Liver (tissue), 9 donors: Measurements from ENCODE around the gene MOGAT3. TPM values are rescaled to one million over a fixed set of nuclear protein-coding genes. Genes with fewer than 3 reads are reported as not detected.

Experiments used
- DNase-seq: peaks from one replicate; pipeline ENCODE4 v3.0.0-alpha.2; 2017; ENCODE audit warnings: low spot score
- H3K27ac ChIP-seq, 2 donors: one replicate each; pipeline ENCODE4 v1.7.0; 2013; ENCODE audit warnings: inconsistent platforms in 2 of 2, low read length in 2 of 2, control low read depth in 1 of 2, low read depth in 1 of 2, mild to moderate bottlenecking in 1 of 2
- H3K27me3 ChIP-seq, 4 donors: one replicate each; pipeline versions ENCODE4 v1.6.1 to v1.7.0; 2013; ENCODE audit warnings: low read length in 3 of 4, inconsistent platforms in 1 of 4, mild to moderate bottlenecking in 1 of 4, moderate library complexity in 1 of 4; ENCODE audit not compliant: control insufficient read depth in 4 of 4, insufficient read depth in 4 of 4
- H3K36me3 ChIP-seq, 4 donors: one replicate each; pipeline versions ENCODE4 v1.6.1 to v1.7.0; 2013; ENCODE audit warnings: low read length in 3 of 4, mild to moderate bottlenecking in 3 of 4, low read depth in 1 of 4, moderate library complexity in 1 of 4; ENCODE audit not compliant: control insufficient read depth in 4 of 4, insufficient read depth in 3 of 4
- H3K4me1 ChIP-seq, 4 donors: one replicate each; pipeline versions ENCODE4 v1.6.1 to v1.7.0; 2013; ENCODE audit warnings: low read length in 3 of 4, mild to moderate bottlenecking in 3 of 4, moderate library complexity in 1 of 4; ENCODE audit not compliant: control insufficient read depth in 4 of 4, insufficient read depth in 4 of 4
- H3K4me3 ChIP-seq, 3 donors: one replicate each; pipeline versions ENCODE4 v1.6.1 to v1.7.0; 2013; ENCODE audit warnings: low read length in 3 of 3, control low read depth in 1 of 3, low read depth in 1 of 3, mild to moderate bottlenecking in 1 of 3
- H3K9ac ChIP-seq, 2 donors: one replicate each; pipeline ENCODE4 v1.7.0; 2013; ENCODE audit warnings: low read length in 2 of 2, mild to moderate bottlenecking in 2 of 2, moderate library complexity in 2 of 2, control low read depth in 1 of 2, low read depth in 1 of 2
- H3K9me3 ChIP-seq, 4 donors: one replicate each; pipeline versions ENCODE4 v1.6.1 to v1.7.0; 2013; ENCODE audit warnings: low read length in 3 of 4; ENCODE audit not compliant: control insufficient read depth in 4 of 4
- EGR1 ChIP-seq, 2 donors: IDR thresholded peaks; 2 replicates each; pipeline ENCODE4 v1.6.1; 2016 to 2018; ENCODE audit warnings: antibody characterized with exemption in 2 of 2, low read depth in 2 of 2
- FOXA1 ChIP-seq: IDR thresholded peaks from 2 replicates; pipeline ENCODE4 v1.6.1; 2016; ENCODE audit warnings: antibody characterized with exemption
- FOXA2 ChIP-seq: IDR thresholded peaks from 2 replicates; pipeline ENCODE4 v1.6.1; 2016; ENCODE audit warnings: antibody characterized with exemption
- GABPA ChIP-seq, 2 donors: IDR thresholded peaks in 1 of 2; conservative IDR thresholded peaks in 1 of 2; 2 replicates each; pipeline ENCODE4 v1.6.1; 2016; ENCODE audit warnings: antibody characterized with exemption in 2 of 2, mild to moderate bottlenecking in 1 of 2, moderate library complexity in 1 of 2
- HNF4A ChIP-seq, 2 donors: conservative IDR thresholded peaks; 2 replicates each; pipeline ENCODE4 v1.6.1; 2016; ENCODE audit warnings: antibody characterized with exemption in 2 of 2, mild to moderate bottlenecking in 2 of 2
- NR2F2 ChIP-seq: IDR thresholded peaks from 2 replicates; pipeline ENCODE4 v1.6.1; 2016; ENCODE audit warnings: antibody characterized with exemption
- RAD21 ChIP-seq, 2 donors: IDR thresholded peaks; 2 replicates each; pipeline ENCODE4 v1.6.1; 2016; ENCODE audit warnings: antibody characterized with exemption in 2 of 2, mild to moderate bottlenecking in 2 of 2
- TAF1 ChIP-seq: conservative IDR thresholded peaks from 2 replicates; pipeline ENCODE4 v1.6.1; 2016; ENCODE audit warnings: antibody characterized with exemption, mild to moderate bottlenecking
- WGBS: extraction: QIAGEN DNeasy Blood & Tissue Kit; methylation state at CpG from one replicate; pipeline ENCODE4 v1.1.7; 2013; 5-methylcytosine and 5-hydroxymethylcytosine counted together
- polyA plus RNA-seq, 2 donors: library from polyadenylated mRNA; stranded (reverse) in 1 of 2; unstranded in 1 of 2; fragments of 200-250 nt in 1 of 2; fragments of >200 nt in 1 of 2; fragmentation: Nextera tagmentation in 1 of 2; extraction: Ambion mirVana in 1 of 2; gene quantifications; one replicate each; pipeline versions ENCODE4 v1.2.1 to v1.2.3, GENCODE V29; 2013 to 2015
- total RNA-seq, 2 donors: library from RNA; depleted of rRNA; stranded (reverse); fragments of >200 nt; gene quantifications; one replicate each; pipeline ENCODE4 v1.2.3, GENCODE V29; 2014
- TF ChIP-seq, protein P1 (sequence below): IDR thresholded peaks from 2 replicates; pipeline ENCODE4 v1.6.1; 2016; ENCODE audit warnings: antibody characterized with exemption
- TF ChIP-seq, protein P2 (sequence below): IDR thresholded peaks from 2 replicates; pipeline ENCODE4 v1.6.1; 2016; ENCODE audit warnings: antibody characterized with exemption
- TF ChIP-seq, protein P3 (sequence below): IDR thresholded peaks from 2 replicates; pipeline ENCODE4 v1.6.1; 2016; ENCODE audit warnings: antibody characterized with exemption
- donor health status: healthy.
- donor health status: healthy.
- donor health status: healthy.
- donor health status: healthy.
- donor health status: healthy.

MOGAT3 gene
- total and polyA plus RNA-seq, 4 donors, result 1.8 to 7.9 (median 3.7) TPM

DNA sequence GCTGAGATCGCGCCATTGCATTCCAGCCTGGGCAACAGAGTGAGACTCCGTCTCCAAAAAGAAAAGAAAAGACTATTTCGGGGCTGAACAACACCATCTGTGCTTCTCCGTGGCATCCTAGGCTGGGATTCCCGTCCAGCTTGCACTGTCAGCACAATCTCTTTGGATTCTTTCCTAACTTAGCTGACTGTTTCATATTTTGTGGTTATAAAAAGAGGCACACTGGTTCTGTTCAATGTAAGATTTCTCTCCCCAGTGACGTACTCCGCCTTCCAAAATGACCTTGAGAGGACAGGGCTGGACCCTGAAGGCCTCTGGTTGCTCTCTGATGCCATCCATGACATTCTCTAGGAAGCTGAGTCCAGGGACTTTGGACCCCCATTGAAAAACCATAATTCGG is 25.9 kb upstream of the MOGAT3 start:
- no peak overlapping the region for H3K9ac ChIP-seq
- no peak for DNase-seq
- H3K4me3 ChIP-seq, result no peak overlapping the region
- no peaks in the 10 kb centered on the region for H3K9me3 ChIP-seq
- peaks cover 7 to 22% (median 13%) of the 10 kb centered on the region in 4 donors for H3K4me1 ChIP-seq
- 79% methylated on average over 9 of the region's 9 CpGs for WGBS
- TF ChIP-seq, protein P1, sequence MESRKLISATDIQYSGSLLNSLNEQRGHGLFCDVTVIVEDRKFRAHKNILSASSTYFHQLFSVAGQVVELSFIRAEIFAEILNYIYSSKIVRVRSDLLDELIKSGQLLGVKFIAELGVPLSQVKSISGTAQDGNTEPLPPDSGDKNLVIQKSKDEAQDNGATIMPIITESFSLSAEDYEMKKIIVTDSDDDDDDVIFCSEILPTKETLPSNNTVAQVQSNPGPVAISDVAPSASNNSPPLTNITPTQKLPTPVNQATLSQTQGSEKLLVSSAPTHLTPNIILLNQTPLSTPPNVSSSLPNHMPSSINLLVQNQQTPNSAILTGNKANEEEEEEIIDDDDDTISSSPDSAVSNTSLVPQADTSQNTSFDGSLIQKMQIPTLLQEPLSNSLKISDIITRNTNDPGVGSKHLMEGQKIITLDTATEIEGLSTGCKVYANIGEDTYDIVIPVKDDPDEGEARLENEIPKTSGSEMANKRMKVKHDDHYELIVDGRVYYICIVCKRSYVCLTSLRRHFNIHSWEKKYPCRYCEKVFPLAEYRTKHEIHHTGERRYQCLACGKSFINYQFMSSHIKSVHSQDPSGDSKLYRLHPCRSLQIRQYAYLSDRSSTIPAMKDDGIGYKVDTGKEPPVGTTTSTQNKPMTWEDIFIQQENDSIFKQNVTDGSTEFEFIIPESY, result no peak
- TF ChIP-seq FOXA2 (no peak), RAD21 (IDR thresholded peaks at IDR 0.05) (no peak), GABPA (IDR thresholded peaks at IDR 0.05 in 1 of 2, conservative IDR thresholded peaks at IDR 0.05 in 1 of 2) (no peak)
- no peak overlapping the region for H3K27ac ChIP-seq
- no peaks in the 10 kb centered on the region for H3K27me3 ChIP-seq
- H3K36me3 ChIP-seq, result peaks cover 17 to 35% (median 24%) of the 10 kb centered on the region in 4 donors

DNA sequence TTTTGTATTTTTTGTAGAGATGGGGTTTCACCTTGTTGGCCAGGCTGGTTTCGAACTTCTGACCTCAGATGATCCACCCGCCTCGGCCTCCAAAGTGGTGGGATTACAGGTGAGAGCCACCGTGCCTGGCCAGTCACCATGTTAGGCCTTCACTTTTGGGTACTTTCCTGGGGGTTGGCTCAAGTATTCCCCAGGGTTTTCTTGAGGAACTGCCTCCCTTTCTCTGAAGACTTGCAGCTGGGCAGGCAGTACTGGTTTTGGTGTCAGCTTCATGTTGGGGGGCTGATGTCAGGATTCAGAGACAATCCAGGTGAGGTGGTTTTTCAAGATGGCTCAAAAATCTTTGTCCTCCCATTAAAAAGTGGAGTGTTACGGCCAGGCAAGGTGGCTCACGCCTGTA is 24.8 kb upstream of the MOGAT3 start:
- Histone ChIP-seq H3K9ac (no peak overlapping the region), H3K36me3 (peaks cover 19 to 35% (median 24%) of the 10 kb centered on the region in 4 donors), H3K27ac (no peak overlapping the region), H3K4me3 (no peak overlapping the region), H3K27me3 (no peaks in the 10 kb centered on the region), H3K4me1 (peaks cover 7 to 21% (median 10%) of the 10 kb centered on the region in 4 donors), H3K9me3 (no peaks in the 10 kb centered on the region)
- 98% methylated on average over 6 of the region's 6 CpGs for WGBS
- TF ChIP-seq, protein P2, sequence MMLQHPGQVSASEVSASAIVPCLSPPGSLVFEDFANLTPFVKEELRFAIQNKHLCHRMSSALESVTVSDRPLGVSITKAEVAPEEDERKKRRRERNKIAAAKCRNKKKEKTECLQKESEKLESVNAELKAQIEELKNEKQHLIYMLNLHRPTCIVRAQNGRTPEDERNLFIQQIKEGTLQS, result no peak
- no peak for DNase-seq

DNA sequence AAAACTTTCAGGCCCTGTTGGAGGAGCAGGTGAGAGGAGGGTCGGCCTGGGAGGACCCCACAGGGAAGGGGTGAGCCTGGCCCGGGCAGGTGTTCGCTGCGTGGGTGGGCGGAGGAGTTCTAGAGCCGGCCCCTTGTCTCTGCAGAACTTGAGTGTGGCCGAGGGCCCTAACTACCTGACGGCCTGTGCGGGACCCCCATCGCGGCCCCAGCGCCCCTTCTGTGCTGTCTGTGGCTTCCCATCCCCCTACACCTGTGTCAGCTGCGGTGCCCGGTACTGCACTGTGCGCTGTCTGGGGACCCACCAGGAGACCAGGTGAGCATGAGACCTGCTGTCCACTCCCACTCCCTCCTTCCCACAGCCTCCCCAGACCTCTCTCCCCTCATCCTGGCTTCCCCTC is 22.7 kb upstream of the MOGAT3 start:
- H3K4me3 ChIP-seq, result no peak overlapping the region
- DNase-seq, result no peak
- H3K9me3 ChIP-seq, result no peaks in the 10 kb centered on the region
- H3K4me1 ChIP-seq, result peaks cover 14 to 25% (median 21%) of the 10 kb centered on the region in 4 donors
- TF ChIP-seq, protein P1, result no peak
- 97% methylated on average over 15 of the region's 15 CpGs for WGBS
- H3K27me3 ChIP-seq, result no peaks in the 10 kb centered on the region
- peaks cover 19 to 35% (median 24%) of the 10 kb centered on the region in 4 donors for H3K36me3 ChIP-seq
- H3K27ac ChIP-seq, result no peak overlapping the region
- no peak overlapping the region for H3K9ac ChIP-seq

DNA sequence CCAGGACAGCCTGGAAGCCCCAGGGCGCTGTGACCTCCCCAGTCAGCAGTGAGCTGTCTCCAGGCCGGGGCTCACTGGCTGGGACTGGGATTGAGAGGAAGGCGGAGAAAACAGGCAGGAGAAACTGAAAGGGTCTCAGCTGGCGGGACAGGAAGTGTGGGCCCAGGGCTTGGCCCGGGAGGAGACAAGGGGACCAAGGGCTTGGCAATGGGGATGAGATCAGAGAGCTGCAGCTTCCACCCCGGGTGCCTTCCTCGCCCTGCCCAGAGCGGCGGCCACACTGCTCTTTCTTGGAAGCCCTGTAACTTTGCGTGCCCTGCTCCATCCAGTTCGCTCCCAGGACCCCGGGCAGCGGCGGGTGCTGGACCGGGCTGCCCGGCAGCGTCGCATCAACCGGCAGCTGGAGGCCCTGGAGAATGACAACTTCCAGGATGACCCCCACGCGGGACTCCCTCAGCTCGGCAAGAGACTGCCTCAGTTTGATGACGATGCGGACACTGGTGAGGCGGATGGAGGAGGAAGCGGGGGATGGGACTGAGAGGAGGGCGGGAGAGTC is 21.5 kb upstream of the MOGAT3 start:
- Histone ChIP-seq H3K27ac (no peak overlapping the region), H3K9ac (no peak overlapping the region), H3K27me3 (no peaks in the 10 kb centered on the region), H3K36me3 (peaks cover 13 to 35% (median 23%) of the 10 kb centered on the region in 4 donors), H3K4me1 (peaks cover 14 to 26% (median 21%) of the 10 kb centered on the region in 4 donors), H3K4me3 (no peak overlapping the region), H3K9me3 (no peaks in the 10 kb centered on the region)
- DNase-seq, result no peak
- 95% methylated on average over 27 of the region's 27 CpGs for WGBS
- TF ChIP-seq EGR1 (IDR thresholded peaks at IDR 0.05; ENCODE audit: low read depth in 2 of 2) (no peak), TAF1 (no peak), RAD21 (IDR thresholded peaks at IDR 0.05) (no peak), FOXA1 (no peak), HNF4A (conservative IDR thresholded peaks at IDR 0.05) (no peak), NR2F2 (no peak)
- TF ChIP-seq, protein P3, sequence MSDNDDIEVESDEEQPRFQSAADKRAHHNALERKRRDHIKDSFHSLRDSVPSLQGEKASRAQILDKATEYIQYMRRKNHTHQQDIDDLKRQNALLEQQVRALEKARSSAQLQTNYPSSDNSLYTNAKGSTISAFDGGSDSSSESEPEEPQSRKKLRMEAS, result no peak
- TF ChIP-seq, protein P2, result no peak
